HG03439 (cell line): ENCODE measurements around the gene STK32C.
"Not testable (repeated sequence)": the region's sequence is repeated elsewhere in the genome, so short reads cannot be mapped to it uniquely, and the experiment has no call there.

ENCODE experiments used
- ATAC-seq: cut with Tn5 transposase; IDR thresholded peaks from one replicate; pipeline ENCODE4 v1.9.1; 2021; ENCODE audit warnings: mild to moderate bottlenecking, moderate library complexity; ENCODE audit not compliant: unreplicated experiment

Gene STK32C

DNA sequence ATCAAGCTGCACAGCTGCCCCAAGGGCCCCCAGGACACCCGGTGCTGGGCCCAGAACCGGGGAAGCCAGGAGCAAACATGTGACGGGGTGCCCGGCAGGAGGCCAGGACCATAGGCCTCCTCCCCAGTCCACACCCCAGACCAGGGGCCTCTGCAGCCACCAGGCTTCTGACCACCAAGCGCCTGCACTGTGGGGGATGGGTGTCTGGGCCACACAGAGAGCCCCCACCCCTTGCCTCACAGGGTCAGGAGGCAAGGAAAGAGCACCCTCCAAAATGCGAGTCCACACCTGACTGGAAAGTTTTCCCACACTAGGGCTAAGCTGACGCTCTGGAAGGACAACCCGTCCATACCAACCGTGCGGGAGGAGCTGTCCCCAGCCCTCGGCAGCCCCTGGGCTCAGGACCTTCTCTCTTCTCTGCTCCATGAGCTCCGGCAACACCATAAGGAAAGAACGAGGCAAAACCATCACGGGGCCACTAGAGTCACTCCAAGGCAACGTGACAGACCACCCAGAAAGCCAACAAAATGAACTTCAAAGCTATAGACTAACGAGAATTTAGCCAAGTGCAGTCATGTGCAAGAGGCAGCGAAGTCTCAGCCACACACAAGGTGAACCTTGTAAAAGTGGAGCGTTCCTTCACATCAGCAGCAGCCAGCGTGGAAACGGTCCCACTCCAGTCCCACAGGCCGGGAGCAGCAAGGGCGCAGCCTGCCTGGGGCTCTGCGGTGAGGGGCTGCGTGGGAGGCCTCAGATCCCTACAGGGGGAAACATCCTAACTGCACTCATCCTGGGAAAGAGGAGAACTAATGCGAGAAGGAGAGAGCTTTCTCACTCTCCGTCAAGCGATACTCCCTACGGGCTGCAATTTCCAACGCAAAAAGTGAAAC lies 5.1 kb downstream of the STK32C start:
- no peak for ATAC-seq

- no peak for ATAC-seq
Observed at GRCh38 chr10:132301371-132302330, 6.1 kb downstream of the STK32C start.

GRCh38 chr10:132300582-132300981 lies 7.2 kb downstream of the STK32C start:
- ATAC-seq, result no peak

GRCh38 chr10:132299371-132300336 lies 8.1 kb downstream of the STK32C start:
- no peak for ATAC-seq

DNA sequence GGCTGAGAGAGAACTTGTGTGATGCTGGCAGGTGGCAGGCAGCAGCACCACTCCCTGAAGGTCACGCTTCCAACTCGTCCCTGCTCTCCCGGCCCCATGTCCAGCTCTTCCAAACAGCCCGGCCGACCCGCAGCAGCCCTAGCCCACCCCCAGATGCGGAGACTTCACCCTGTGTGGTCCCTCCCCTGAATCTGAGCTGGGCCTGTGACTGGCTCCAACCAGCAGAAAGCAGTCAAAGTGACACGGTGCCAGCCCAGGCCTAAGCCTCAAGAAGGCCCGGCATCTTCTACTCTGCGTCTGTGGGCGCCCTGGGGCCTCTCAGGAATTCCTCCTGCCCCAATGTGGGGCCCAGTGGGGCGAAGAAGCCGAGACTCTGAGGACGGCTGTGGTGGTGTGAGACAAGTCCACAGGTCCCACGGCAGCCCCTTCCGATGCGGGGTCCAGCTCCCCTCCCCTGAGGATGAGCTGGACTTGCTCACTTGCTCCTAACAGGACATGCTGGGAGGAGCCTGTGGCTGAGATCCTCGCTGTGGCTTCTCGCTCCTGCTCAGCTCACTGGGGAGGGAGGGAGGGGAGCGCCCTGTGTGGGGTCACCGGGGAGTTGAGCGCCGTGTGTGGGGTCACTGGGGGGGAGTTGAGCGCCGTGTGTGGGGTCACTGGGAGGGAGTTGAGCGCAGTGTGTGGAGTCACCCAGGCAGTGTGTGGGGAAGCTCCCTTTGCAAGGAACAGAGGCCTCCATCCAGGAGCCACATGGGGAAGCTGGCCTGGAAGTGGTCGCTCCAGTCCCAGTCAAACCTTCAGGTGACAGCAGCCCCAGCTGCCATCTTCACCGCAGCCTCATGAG lies 9.5 kb downstream of the STK32C start:
- no peak for ATAC-seq

- ATAC-seq, result no peak
Observed at GRCh38 chr10:132297526-132297925, 10.2 kb downstream of the STK32C start.

DNA sequence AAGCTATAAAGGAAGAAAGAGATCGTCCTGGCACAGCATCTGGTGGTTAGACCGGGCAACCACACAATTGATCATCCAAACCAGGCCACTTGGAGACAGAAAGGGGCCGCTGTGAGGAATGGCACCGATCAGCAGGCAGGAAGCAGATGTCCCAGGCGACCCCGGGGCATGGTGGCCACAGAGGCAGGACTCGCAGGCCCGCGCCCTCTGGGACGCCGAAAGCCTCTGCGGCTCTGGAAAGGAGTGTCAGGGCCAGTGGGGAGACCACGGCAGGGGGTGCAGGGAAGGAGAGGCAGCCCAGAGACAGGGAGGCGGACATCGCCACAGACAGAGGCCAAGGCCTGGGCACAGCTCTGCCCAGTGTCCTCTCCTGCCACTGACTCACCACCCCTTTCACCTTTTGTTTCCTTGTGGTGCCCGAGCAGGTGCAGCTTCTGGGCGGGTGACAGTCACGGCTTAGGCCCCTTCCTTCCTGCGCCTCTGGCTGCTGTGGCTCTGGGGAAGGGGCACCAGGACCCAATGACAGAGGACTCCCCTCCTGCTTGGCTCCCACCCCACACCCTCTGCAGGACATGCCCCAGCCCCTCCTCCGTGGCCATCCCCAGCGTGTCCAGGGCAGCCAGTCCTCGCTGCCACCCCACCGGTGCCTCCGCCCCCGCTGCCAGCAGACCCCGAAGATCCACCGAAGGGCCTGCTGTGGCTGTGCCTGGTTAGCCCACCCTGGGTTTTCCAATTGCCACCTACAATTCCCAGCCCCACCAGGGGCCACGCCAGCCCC lies 10.9 kb downstream of the STK32C start:
- no peak for ATAC-seq

DNA sequence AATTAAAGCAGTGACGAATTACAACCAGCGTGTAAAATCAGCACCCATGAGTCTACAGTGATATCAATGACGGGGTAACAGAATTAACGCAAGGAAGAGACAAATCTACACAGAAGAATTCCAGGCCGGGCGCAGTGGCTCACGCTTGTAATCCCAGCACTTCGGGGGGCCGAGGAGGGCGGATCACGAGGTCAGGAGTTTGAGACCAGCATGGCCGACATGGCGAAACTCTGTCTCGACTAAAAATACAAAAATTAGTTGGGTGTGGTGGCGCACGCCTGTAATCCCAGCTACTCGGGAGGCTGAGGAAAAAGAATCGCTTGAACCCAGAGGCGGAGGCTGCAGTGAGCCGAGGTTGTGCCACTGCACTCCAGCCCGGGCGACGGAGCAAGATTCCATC lies 12.3 kb downstream of the STK32C start:
- ATAC-seq, result not testable (repeated sequence)

DNA sequence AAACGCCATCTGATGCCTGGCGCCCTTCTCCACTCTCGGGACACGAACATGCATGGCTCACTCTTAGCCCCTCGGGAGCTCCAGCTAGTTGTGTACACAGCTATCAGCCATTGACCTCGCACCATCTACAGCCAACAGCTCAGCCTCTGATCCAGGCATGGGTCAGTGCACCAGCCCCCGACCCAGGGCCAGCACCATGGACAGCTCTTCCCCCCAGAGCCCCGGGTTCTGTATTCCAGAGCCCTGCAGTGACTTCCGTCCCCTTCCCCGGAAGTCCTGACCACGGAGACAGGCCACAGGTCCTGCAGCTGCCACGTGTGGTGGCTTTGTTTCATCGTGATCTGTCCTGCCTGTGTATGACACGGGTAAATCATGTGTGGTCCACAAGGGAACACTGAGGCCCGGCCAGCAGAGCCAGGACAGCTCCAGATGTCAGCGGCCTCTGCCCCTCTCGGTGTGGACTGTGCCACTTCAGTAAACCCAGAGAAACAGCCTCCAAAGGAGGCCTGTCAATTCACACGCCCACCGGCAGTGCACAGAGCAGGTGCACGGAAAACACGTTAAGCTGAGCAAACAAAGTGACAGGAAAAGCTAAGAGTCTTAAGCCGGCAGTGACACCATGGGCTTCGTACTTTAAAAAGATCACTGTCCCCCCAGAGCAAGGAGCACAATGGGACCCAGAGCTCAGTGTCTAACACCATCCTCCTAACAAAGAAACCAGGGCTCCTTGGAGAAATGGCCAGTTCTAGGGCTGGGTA lies 13.0 kb downstream of the STK32C start:
- ATAC-seq, result no peak

DNA sequence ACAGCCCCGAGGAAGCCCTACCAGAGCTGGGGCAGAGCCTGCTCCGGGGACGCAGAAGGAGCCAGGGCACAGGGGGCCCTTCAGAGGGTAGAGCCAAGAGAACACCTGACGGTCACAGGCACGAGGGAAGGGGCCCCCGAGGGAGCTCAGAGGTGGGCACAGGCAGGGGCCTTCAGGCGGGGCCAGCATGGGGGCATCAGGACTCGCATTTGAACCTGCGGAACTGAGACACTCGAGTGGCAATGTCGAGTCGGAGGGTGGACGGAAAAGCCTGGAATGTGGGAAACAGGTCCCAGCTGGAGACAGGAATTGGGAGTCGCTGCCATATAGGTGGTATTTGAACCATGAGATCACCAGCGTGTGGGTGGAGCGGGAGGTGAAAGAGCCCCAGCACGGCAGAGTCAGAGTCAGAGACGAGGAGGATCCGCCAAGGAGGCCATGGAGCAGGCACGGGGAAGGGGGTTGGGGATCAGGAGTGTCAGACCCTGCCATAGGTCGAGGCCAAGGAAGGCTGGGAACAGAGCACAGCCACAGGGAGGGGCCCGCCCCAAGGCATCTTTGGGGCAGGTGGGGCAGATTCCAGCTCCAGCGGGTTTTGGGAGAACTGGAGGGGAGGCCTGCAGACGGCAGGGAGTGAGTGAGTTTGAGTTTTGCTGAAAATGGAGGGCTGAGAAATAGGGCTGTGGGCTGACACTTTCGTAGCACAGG lies 13.8 kb downstream of the STK32C start:
- no peak for ATAC-seq

DNA sequence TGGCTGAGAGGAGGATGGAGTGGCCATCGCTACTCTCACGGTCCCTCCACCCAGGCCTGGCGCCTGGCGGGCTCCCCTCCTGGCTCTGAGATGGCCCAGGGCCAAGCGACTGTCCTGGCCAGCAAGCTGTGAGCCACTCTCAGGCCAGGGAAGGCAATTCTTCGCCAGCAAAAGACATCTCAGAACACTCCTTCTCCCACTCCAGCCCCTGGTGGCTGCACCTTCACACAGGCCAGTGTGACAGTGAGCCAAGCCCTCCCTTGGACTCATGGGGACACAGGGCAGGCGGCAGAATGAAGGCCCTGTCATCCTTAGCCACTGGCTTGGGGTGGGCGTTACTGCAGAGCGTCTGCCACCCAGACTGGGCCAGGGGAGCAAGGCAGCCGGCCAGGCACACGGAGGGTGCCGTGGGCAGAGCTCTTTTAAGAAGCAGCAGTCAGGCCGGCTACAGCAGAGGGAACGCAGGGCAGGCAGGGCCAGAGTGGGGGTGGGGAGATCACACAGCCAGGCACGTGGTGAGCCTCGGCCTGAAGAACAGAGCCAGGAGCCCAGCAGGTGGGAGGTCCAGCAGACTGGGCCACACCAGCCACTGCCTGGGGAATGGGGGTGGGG lies 14.4 kb downstream of the STK32C start:
- ATAC-seq, result no peak

DNA sequence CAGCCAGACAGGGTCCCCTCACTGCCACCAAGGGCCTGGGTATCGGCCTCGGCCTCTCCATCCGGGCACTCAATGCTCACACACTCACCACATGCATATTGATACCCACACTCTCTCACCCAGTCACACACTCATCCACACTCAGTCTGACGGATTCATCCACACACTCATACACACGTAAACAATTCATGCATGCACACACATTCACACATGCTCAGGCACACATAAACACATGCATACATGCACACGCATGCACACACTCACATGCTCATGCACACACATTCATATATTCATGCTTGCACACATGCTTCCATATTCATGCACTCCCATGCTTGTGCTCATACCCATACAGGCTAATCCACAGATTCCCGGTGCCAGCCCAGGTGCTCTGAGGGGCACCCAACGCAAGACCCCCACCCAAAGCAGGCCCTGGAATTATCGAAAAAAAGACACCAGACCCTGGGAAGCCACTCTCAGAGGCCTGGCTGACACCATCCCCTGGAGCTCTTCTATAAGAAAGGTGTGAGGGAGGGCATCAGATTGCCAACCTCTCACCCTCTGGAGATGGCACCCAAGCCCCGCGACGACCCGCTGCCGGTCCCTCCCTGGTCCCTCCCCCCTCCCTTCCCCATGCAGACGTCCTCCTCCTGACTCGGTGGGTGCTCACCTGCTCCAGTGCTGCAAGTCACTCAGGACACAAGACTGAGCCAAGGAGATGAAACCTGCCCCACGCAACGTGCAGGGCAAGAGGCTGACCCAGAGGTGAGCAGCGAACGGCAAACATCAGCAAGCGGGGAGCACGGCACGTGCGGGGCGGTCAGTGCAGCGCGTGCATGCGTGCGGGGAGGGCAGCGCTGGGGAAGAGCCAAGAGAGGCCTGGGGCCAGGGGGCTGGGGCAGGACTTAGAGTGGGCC lies 15.2 kb downstream of the STK32C start:
- ATAC-seq, result no peak

- ATAC-seq, result no peak
Observed at GRCh38 chr10:132291826-132292225, 15.9 kb downstream of the STK32C start.

GRCh38 chr10:132290631-132291030 lies 17.1 kb downstream of the STK32C start:
- no peak for ATAC-seq

DNA sequence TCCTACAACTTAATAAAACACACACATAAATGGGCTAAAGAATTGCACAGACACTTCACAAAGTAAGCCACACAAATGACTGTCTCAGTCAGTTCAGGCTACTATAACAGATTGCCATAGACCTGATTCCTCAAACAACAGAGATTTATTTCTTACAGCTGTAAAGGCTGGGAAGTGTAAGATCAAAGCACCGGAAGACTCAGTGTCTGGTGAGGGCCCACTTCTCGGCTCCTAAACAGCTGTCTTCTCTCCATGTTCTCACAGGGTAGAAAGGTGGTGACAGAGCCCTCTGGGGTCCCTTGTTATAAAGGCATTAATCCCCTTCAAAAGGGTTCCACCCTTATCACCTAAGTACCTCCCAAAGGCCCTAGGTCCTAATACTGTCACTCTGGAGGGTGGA lies 18.3 kb downstream of the STK32C start:
- ATAC-seq, result no peak
